Endothelial cell of umbilical vein (primary cell): Measurements from ENCODE around the gene ARHGEF7. TPM values are rescaled to one million over a fixed set of nuclear protein-coding genes. Genes with fewer than 3 reads are reported as not detected.
A peak's percentile ranks its signal among the peaks of the same experiment; 100 is the strongest.

Experiments
- BruUV-seq: library from RNA; stranded (reverse); fragments of 400-500 nt; replicated peaks from 2 replicates; lab custom pipeline; 2021; lab: Mats Ljungman, UMichigan
- CTCF ChIA-PET: fragments of 300-600, 350-600 bp; sonication (Branson Sonifier 250); formaldehyde crosslinking; loops from one replicate; lab custom pipeline; 2021; ENCODE audit warnings: antibody characterized with exemption, inconsistent platforms; lab: Charles Lee
- POLR2A ChIA-PET: fragments of 300-600, 350-600 bp; sonication (Branson Sonifier 250); formaldehyde crosslinking; loops from one replicate; lab custom pipeline; 2021; ENCODE audit warnings: antibody characterized with exemption, inconsistent platforms; lab: Charles Lee
- DNase-seq: peaks from one replicate; pipeline ENCODE4 v3.0.0-alpha.2; 2011; ENCODE audit warnings: low read depth, low spot score
- FAIRE-seq: peaks from 2 replicates; lab custom pipeline; 2011; peaks lifted over from hg19 to GRCh38; lab: Jason Lieb, UNC
- H2AFZ ChIP-seq: 2 replicates; pipeline ENCODE4 v1.6.0; 2012; ENCODE audit warnings: low read depth, low read length, control low read depth, inconsistent platforms
- H3K27ac ChIP-seq: 2 replicates; pipeline ENCODE4 v1.5.1; 2011; ENCODE audit warnings: low read depth, mild to moderate bottlenecking, control low read depth, low read length, moderate library complexity; ENCODE audit not compliant: insufficient read depth
- H3K27me3 ChIP-seq, 2 experiments: 2 replicates each; pipeline versions ENCODE4 v1.6.0 to v1.6.1; 2011; ENCODE audit warnings: low read length in 2 of 2, mixed read lengths in 1 of 2; ENCODE audit not compliant: control insufficient read depth in 2 of 2, insufficient read depth in 2 of 2
- H3K36me3 ChIP-seq, 2 experiments: 2 replicates in 1 of 2; 3 replicates in 1 of 2; pipeline ENCODE4 v1.5.1; 2011; ENCODE audit warnings: low read length in 2 of 2, mild to moderate bottlenecking in 1 of 2, moderate library complexity in 1 of 2; ENCODE audit not compliant: control insufficient read depth in 2 of 2, insufficient read depth in 2 of 2; ENCODE audit errors: extremely low read depth in 1 of 2
- H3K4me1 ChIP-seq: 3 replicates; pipeline ENCODE4 v1.5.1; 2011; ENCODE audit warnings: mild to moderate bottlenecking, low read length; ENCODE audit not compliant: control insufficient read depth, insufficient read depth; ENCODE audit errors: extremely low read depth
- H3K4me2 ChIP-seq: 2 replicates; pipeline ENCODE4 v1.6.1; 2011; ENCODE audit warnings: low read length, control low read depth, mixed read lengths; ENCODE audit not compliant: insufficient read depth
- H3K4me3 ChIP-seq, 3 experiments: fragments of 200-600 bp in 1 of 3; sonication (generic), shearing (Covaris generic) in 1 of 3; replicated peaks in 1 of 3; 2 replicates each; pipeline ENCODE4 v1.5.1; 2011 to 2016; ENCODE audit warnings: control low read depth in 3 of 3, low read length in 3 of 3, mild to moderate bottlenecking in 2 of 3, inconsistent platforms in 1 of 3, low read depth in 1 of 3, moderate library complexity in 1 of 3; ENCODE audit not compliant: insufficient read depth in 1 of 3
- H3K79me2 ChIP-seq: 2 replicates; pipeline ENCODE4 v1.6.0; 2012; ENCODE audit warnings: low read length, inconsistent platforms; ENCODE audit not compliant: control insufficient read depth, insufficient read depth
- H3K9ac ChIP-seq: replicated peaks from 2 replicates; pipeline ENCODE3; 2011; ENCODE audit warnings: low read length, control low read depth; ENCODE audit not compliant: insufficient read depth; ENCODE audit errors: extremely low read depth
- H3K9me1 ChIP-seq: replicated peaks from 3 replicates; pipeline ENCODE4 v1.6.0; 2011; ENCODE audit warnings: mild to moderate bottlenecking, low read length; ENCODE audit not compliant: control insufficient read depth, insufficient read depth; ENCODE audit errors: extremely low read depth
- H3K9me3 ChIP-seq: replicated peaks from 2 replicates; pipeline ENCODE4 v1.5.1; 2012; ENCODE audit warnings: low read length, inconsistent platforms; ENCODE audit not compliant: control insufficient read depth, insufficient read depth
- H4K20me1 ChIP-seq: replicated peaks from 2 replicates; pipeline ENCODE3; 2011; ENCODE audit warnings: mild to moderate bottlenecking, low read length; ENCODE audit not compliant: control insufficient read depth, insufficient read depth; ENCODE audit errors: extremely low read depth
- CTCF ChIP-seq, 2 donors: IDR thresholded peaks; 1 replicate in 1 of 2; 2 replicates in 1 of 2; pipeline ENCODE4 v1.5.1; 2011; ENCODE audit warnings: low read length in 2 of 2, mild to moderate bottlenecking in 2 of 2, moderate library complexity in 2 of 2, control low read depth in 1 of 2, inconsistent platforms in 1 of 2, low read depth in 1 of 2; ENCODE audit not compliant: insufficient read depth in 1 of 2; ENCODE audit errors: extremely low read depth in 1 of 2
- EZH2 ChIP-seq: IDR thresholded peaks from 2 replicates; pipeline ENCODE4 v1.6.1; 2012; ENCODE audit warnings: borderline replicate concordance, low read depth, mild to moderate bottlenecking, moderate library complexity, low read length, inconsistent platforms; ENCODE audit not compliant: severe bottlenecking
- FOS ChIP-seq: IDR thresholded peaks from 2 replicates; pipeline ENCODE4 v1.6.1; 2011; ENCODE audit warnings: mild to moderate bottlenecking, low read length, moderate library complexity, borderline replicate concordance; ENCODE audit not compliant: insufficient read depth
- GATA2 ChIP-seq: IDR thresholded peaks from 2 replicates; pipeline ENCODE4 v1.7.0; 2011; ENCODE audit warnings: low read depth, mild to moderate bottlenecking, moderate library complexity, mixed read lengths, low read length; ENCODE audit not compliant: insufficient read length, insufficient read depth
- JUN ChIP-seq: IDR thresholded peaks from 2 replicates; pipeline ENCODE4 v1.6.1; 2011; ENCODE audit warnings: borderline replicate concordance, low read depth; ENCODE audit not compliant: insufficient read length, insufficient read depth
- MAX ChIP-seq: IDR thresholded peaks from 2 replicates; pipeline ENCODE4 v1.6.1; 2011; ENCODE audit not compliant: insufficient read depth, insufficient read length
- MYC ChIP-seq: IDR thresholded peaks from one replicate; pipeline ENCODE4 v1.6.1; 2011; ENCODE audit warnings: mild to moderate bottlenecking, low read depth, low read length
- POLR2A ChIP-seq: IDR thresholded peaks from 2 replicates; pipeline ENCODE4 v1.6.1; 2012; ENCODE audit warnings: low read depth, mild to moderate bottlenecking, control low read depth, low read length
- POLR2AphosphoS5 ChIP-seq: IDR thresholded peaks from 2 replicates; pipeline ENCODE4 v1.6.1; 2012; ENCODE audit warnings: low read depth, mild to moderate bottlenecking, control low read depth, low read length, moderate library complexity; ENCODE audit not compliant: insufficient read depth
- dilution Hi-C: fragments of 300-500 bp; cut with MboI; formaldehyde crosslinking; loops from one replicate; pipeline ENCODE4 v1.15.0; 2019; ENCODE audit warnings: low sequenced_read_pairs; ENCODE audit not compliant: extremely low pct_ligation_motif_present
- intact Hi-C: fragments of 100-400 bp; cut with micrococcal nuclease; formaldehyde crosslinking; loops from one replicate; pipeline ENCODE4 v1.10.0; 2022
- polyA plus RNA-seq, 4 experiments: library from polyadenylated mRNA; depleted of rRNA in 3 of 4; stranded (reverse) in 3 of 4; unstranded in 1 of 4; fragments of >200 nt; gene quantifications; 2 replicates each; pipeline versions ENCODE4 v1.2.1 to v1.2.3, GENCODE V29; 2011 to 2012; ENCODE audit warnings: missing spikeins in 1 of 4
- total RNA-seq: library from RNA; stranded (reverse); gene quantifications from 2 replicates; pipeline ENCODE4 v1.2.3, GENCODE V29; 2021

ARHGEF7 gene
- total and polyA plus RNA-seq, 2 donors (not counting 3 experiments of a cell fraction or from before 2014, with no cell fraction given): 94.9 to 155 TPM

DNA sequence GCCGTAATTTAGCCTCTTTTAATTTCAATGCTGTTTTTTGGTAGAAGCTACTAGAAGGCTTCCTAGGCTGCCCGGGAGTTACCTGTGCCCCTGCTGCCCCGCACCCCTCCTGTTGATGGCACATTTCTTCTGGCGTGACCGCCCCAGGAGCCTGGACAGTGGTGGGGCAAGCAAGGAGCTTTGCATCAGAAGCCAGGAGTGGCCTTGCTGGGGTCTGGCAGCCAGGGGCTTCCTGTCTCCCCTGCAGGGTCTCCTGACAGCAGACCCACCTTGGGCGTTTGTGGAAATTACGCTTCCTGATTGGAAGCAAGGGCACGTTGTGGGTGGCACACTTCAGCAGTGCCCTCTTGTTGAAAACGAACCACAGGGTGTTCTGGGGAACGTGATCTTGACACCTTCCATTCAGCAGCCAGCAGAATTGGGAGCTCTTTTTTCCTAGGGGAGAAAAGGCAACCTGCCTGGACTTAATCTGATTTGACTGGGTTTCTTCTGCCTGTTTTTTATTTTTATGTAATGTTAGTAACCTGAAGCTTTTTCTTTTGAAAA lies 115.3 kb downstream of the ARHGEF7 start:
- Histone ChIP-seq H3K79me2 (peaks cover 96% of the 10 kb centered on the region), H3K27me3 (no peaks in the 10 kb centered on the region), H4K20me1 (peaks cover 7% of the 10 kb centered on the region), H3K9me3 (no peaks in the 10 kb centered on the region), H3K27ac (no peak overlapping the region), H3K9me1 (no peaks in the 10 kb centered on the region), H2AFZ (no peak overlapping the region), H3K9ac (no peak overlapping the region), H3K4me2 (no peak overlapping the region), H3K36me3 (peaks cover 9 to 25% of the 10 kb centered on the region in 2 experiments), H3K4me3 (no peak overlapping the region), H3K4me1 (no peaks in the 10 kb centered on the region)
- ChIA-PET POLR2A (no interaction called here), CTCF (interaction anchor here (0.8 to 3.6 kb wide), 3 partner anchors 10 to 163 kb away, joined by 3 to 14 read pairs (median 3); no protein-coding TSS in a partner anchor)
- dilution Hi-C loops (no loop called here), intact Hi-C loops (no loop called here)
- BruUV-seq: no TSS peak
- no peak for TF ChIP-seq EZH2
- TF ChIP-seq FOS: no peak
- no peak for TF ChIP-seq MAX
- TF ChIP-seq MYC: no peak
- TF ChIP-seq CTCF (IDR thresholded peaks at IDR 0.05; ENCODE audit: extremely low read depth in 1 of 2, insufficient read depth in 1 of 2, low read depth in 1 of 2, low read length in 2 of 2): no peak
- TF ChIP-seq POLR2AphosphoS5: no peak
- TF ChIP-seq JUN: no peak
- TF ChIP-seq POLR2A: no peak
- TF ChIP-seq GATA2: no peak
- FAIRE-seq (peak; percentile 21), DNase-seq (no peak)
